ENCODE data around the gene ERCC6L. TPM values are rescaled to one million over a fixed set of nuclear protein-coding genes. Genes with fewer than 3 reads are reported as not detected.

ERCC6L gene
- total and polyA plus RNA-seq, 2 of the 4 experiments (the other 2 are of a cell fraction), result 2.3 to 5.4 TPM

- no TSS peak for BruUV-seq (replicated peaks)
- WGBS, 2 experiments (ENCODE audit: extremely low coverage in 2 of 2, insufficient read length in 1 of 2), result no CpG with 5 or more reads among the region's 6 CpGs
Measured at GRCh38 chrX:72169008-72169728, 69.7 kb downstream of the ERCC6L start.

More at GRCh38 chrX:72169008-72169728, 69.7 kb downstream of the ERCC6L start:
- Histone ChIP-seq H3K56ac (ENCODE audit: extremely low read depth, insufficient read depth, low read length) (no peak overlapping the region), H2BK120ac (ENCODE audit: low read depth, low read length) (no peak overlapping the region), H4K5ac (ENCODE audit: low read depth, low read length) (no peak overlapping the region), H4K20me1 (ENCODE audit: insufficient read depth, low read length) (no peaks in the 10 kb centered on the region), H3K36me3 (ENCODE audit: control insufficient read depth, insufficient read depth, low read length) (no peaks in the 10 kb centered on the region), H3K4ac (ENCODE audit: low read depth, low read length) (no peak overlapping the region), H2BK20ac (ENCODE audit: low read depth, low read length) (no peak overlapping the region), H2AK5ac (ENCODE audit: low read depth, low read length) (no peak overlapping the region), H3K9me1 (ENCODE audit: insufficient read depth, low read length) (no peaks in the 10 kb centered on the region), H2AK9ac (replicated peaks; ENCODE audit: low read depth, low read length, poor library complexity) (no peak overlapping the region), H3K18ac (ENCODE audit: low read depth, low read length) (no peak overlapping the region), H3K27me3 (ENCODE audit: control insufficient read depth, insufficient read depth, low read length) (peaks cover 20% of the 10 kb centered on the region), H3K9ac (ENCODE audit: low read depth, low read length) (no peak overlapping the region), H3K79me1 (ENCODE audit: low read depth in 1 of 2, low read length in 2 of 2) (no peaks in the 10 kb centered on the region), H3K23ac (ENCODE audit: low read depth, low read length) (no peak overlapping the region), H2AFZ (replicated peaks; ENCODE audit: low read length, poor library complexity) (no peak overlapping the region), H4K91ac (ENCODE audit: insufficient read depth, low read depth, low read length) (no peak overlapping the region), H3K9me3 (ENCODE audit: control insufficient read depth, insufficient read depth, low read length) (no peaks in the 10 kb centered on the region), H3K4me3 (ENCODE audit: insufficient read depth, low read depth, low read length) (no peak overlapping the region; the same call in 1 of the 2 replicates), H3K27ac (ENCODE audit: insufficient read depth, low read length) (no peak overlapping the region), H2BK15ac (ENCODE audit: low read depth, low read length) (no peak overlapping the region), H3K4me2 (ENCODE audit: low read depth, low read length) (peak overlapping the region; percentile 35; the same call in 1 of the 2 replicates), H2BK5ac (ENCODE audit: low read depth, low read length, poor library complexity, severe bottlenecking) (no peak overlapping the region), H3K4me1 (ENCODE audit: control insufficient read depth, insufficient read depth, low read length) (no peaks in the 10 kb centered on the region), H4K8ac (ENCODE audit: low read depth in 2 of 2, low read length in 2 of 2) (no peak overlapping the region), H3K14ac (replicated peaks; ENCODE audit: low read depth, low read length) (no peak overlapping the region)
- dilution Hi-C loops (cut with HindIII; ENCODE audit: low sequenced_read_pairs, unreplicated experiment) (no loop called here), in situ Hi-C loops (cut with MboI; ENCODE audit: low sequenced_read_pairs) (no loop called here), intact Hi-C loops (cut with micrococcal nuclease) (no loop called here)
- TF ChIP-seq MAZ (IDR thresholded peaks at IDR 0.05; ENCODE audit: borderline replicate concordance, low read depth, low read length), result no peak
- TF ChIP-seq, protein P1, sequence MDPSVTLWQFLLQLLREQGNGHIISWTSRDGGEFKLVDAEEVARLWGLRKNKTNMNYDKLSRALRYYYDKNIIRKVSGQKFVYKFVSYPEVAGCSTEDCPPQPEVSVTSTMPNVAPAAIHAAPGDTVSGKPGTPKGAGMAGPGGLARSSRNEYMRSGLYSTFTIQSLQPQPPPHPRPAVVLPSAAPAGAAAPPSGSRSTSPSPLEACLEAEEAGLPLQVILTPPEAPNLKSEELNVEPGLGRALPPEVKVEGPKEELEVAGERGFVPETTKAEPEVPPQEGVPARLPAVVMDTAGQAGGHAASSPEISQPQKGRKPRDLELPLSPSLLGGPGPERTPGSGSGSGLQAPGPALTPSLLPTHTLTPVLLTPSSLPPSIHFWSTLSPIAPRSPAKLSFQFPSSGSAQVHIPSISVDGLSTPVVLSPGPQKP (IDR thresholded peaks at IDR 0.05; ENCODE audit: borderline replicate concordance, low read depth, low read length), result no peak
- TF ChIP-seq FOS (IDR thresholded peaks at IDR 0.05; ENCODE audit: low read depth, low read length), result no peak
- TF ChIP-seq BHLHE40 (IDR thresholded peaks at IDR 0.05; ENCODE audit: low read depth, low read length), result no peak
- ATAC-seq (ENCODE audit: low read depth), result no peak
- DNase-seq, result no peak
- POLR2A ChIA-PET (ENCODE audit: unreplicated experiment), result no interaction called here
- CTCF ChIA-PET, result no interaction called here

All from IMR-90 (cell line).